Uterus (tissue), 2 donors: Measurements from ENCODE around the gene RASGRF1.

ENCODE experiments used
- CTCF ChIP-seq, 4 experiments: fragments of 200-600 bp in 2 of 4; fragments of 450-650 bp in 2 of 4; sonication (generic) in 2 of 4; IDR thresholded peaks; one replicate each; pipeline ENCODE4 v1.5.1; 2016 to 2019; ENCODE audit warnings: antibody characterized with exemption in 4 of 4, mild to moderate bottlenecking in 2 of 4, moderate library complexity in 1 of 4
- POLR2A ChIP-seq, 2 donors: fragments of 450-650 bp; IDR thresholded peaks; one replicate each; pipeline ENCODE4 v1.6.1; 2016; ENCODE audit warnings: antibody characterized with exemption in 2 of 2, mild to moderate bottlenecking in 1 of 2, moderate library complexity in 1 of 2

GRCh38 chr15:78921517-78921916 is 169.1 kb downstream of the RASGRF1 start:
- no peak for TF ChIP-seq CTCF (IDR thresholded peaks at IDR 0.05)
- no peak for TF ChIP-seq POLR2A (IDR thresholded peaks at IDR 0.05)
